Breast epithelium (tissue), 4 donors: ENCODE measurements around the gene SLC36A4. TPM values are rescaled to one million over a fixed set of nuclear protein-coding genes. Genes with fewer than 3 reads are reported as not detected.
A peak's percentile ranks its signal among the peaks of the same experiment; 100 is the strongest.

Experiments
- DNase-seq, 2 donors: peaks; one replicate each; pipeline ENCODE4 v3.0.0-alpha.2; 2019; ENCODE audit warnings: low spot score in 2 of 2
- H3K27ac ChIP-seq, 2 donors: fragments of 200-600 bp; sonication (generic) in 1 of 2; one replicate each; pipeline ENCODE4 v1.5.1; 2016 to 2019; ENCODE audit warnings: mild to moderate bottlenecking in 1 of 2
- H3K27me3 ChIP-seq, 2 donors: fragments of 200-600 bp; sonication (generic) in 1 of 2; one replicate each; pipeline versions ENCODE4 v1.5.1 to v1.6.0; 2017 to 2019; ENCODE audit warnings: control low read depth in 1 of 2, mild to moderate bottlenecking in 1 of 2
- H3K36me3 ChIP-seq: fragments of 200-600 bp; one replicate; pipeline ENCODE4 v1.5.1; 2019
- H3K4me1 ChIP-seq, 2 donors: fragments of 200-600 bp; sonication (generic); one replicate each; pipeline ENCODE4 v1.5.1; 2016 to 2019; ENCODE audit warnings: control low read depth in 1 of 2
- H3K4me3 ChIP-seq, 3 donors: fragments of 200-600 bp; sonication (generic); 1 replicate in 2 of 3; 2 replicates in 1 of 3; pipeline ENCODE4 v1.5.1; 2016 to 2019; ENCODE audit warnings: mild to moderate bottlenecking in 3 of 3, moderate library complexity in 2 of 3
- H3K9me3 ChIP-seq, 2 donors: fragments of 200-600 bp; sonication (generic) in 1 of 2; one replicate each; pipeline ENCODE4 v1.5.1; 2016 to 2019; ENCODE audit warnings: control low read depth in 1 of 2
- CTCF ChIP-seq, 3 donors: fragments of 450-650 bp; IDR thresholded peaks; one replicate each; pipeline ENCODE4 v1.5.1; 2016 to 2017; ENCODE audit warnings: antibody characterized with exemption in 3 of 3, mild to moderate bottlenecking in 3 of 3, moderate library complexity in 3 of 3
- POLR2A ChIP-seq: fragments of 450-650 bp; IDR thresholded peaks from one replicate; pipeline ENCODE4 v1.6.1; 2016; ENCODE audit warnings: antibody characterized with exemption, mild to moderate bottlenecking, moderate library complexity
- POLR2AphosphoS5 ChIP-seq, 3 donors: sonication (generic); formaldehyde crosslinking; IDR thresholded peaks; one replicate each; pipeline ENCODE4 v1.6.1; 2017; ENCODE audit warnings: antibody characterized with exemption in 3 of 3
- intact Hi-C: fragments of 100-400 bp; cut with DNase I; formaldehyde crosslinking; loops from one replicate; pipeline ENCODE4 v1.15.1; 2023; ENCODE audit warnings: low total_unique reads
- total RNA-seq, 3 donors: library from RNA; depleted of rRNA; stranded (reverse); fragments of >200 nt; gene quantifications; one replicate each; pipeline ENCODE4 v1.1.0, GENCODE V29; 2016

The SLC36A4 gene
- total RNA-seq, 3 donors from 2014 or later = 19.8 to 26.3 (median 21.6) TPM

DNA sequence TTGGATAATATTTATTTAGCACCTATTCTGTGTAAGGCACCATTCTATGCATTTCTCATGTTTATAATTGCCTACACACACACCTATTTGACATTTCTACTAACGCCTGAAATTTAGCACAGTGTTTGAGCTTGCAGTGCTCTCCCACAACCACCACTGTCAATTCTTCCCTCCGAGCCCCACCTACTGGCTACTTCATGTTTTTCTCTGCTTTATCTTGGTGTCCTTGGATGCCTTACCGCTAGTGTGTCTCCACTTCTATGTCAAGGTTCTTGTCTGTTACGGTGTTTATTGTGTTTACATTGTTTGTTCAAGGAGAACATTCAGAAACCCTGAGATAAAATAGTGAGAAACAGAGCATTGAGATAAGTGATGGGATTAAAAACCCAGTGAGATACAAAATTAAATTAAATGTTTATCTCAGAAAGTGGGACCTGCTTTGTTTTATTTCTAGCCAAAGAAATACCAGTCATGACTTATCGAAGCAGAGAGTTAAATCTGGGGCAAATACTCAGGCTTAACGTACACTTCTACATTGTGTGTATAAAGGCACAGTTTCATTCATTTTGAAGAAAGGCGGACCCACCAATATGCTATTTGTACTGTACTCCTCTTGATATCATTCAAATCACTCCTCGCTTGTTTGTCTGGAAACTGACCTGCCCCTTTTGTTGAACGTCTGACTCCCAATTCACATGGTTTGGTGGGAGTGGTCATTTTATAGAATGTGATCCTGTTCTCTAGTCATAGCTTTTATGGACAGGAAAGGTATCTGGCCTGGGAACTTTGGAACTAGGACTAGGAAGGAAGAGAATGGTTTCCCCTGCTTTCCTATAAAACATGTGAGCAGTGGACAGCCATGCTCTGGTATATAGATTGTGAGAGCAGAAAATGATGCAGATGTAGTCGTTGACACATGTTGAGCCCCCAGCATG lies 39.2 kb upstream of the SLC36A4 start:
- Histone ChIP-seq H3K4me1 (no peaks in the 10 kb centered on the region), H3K9me3 (no peaks in the 10 kb centered on the region), H3K27ac (no peak overlapping the region), H3K4me3 (no peak overlapping the region), H3K27me3 (no peaks in the 10 kb centered on the region), H3K36me3 (no peaks in the 10 kb centered on the region)
- TF ChIP-seq CTCF (IDR thresholded peaks at IDR 0.05) (peak in 1 of 3 donors; percentile 36), POLR2A (no peak), POLR2AphosphoS5 (IDR thresholded peaks at IDR 0.05) (no peak)
- DNase-seq = no peak
- intact Hi-C loops = loop anchor here (10.0 kb wide), 1 partner anchor 418 kb away; no protein-coding TSS in a partner anchor

DNA sequence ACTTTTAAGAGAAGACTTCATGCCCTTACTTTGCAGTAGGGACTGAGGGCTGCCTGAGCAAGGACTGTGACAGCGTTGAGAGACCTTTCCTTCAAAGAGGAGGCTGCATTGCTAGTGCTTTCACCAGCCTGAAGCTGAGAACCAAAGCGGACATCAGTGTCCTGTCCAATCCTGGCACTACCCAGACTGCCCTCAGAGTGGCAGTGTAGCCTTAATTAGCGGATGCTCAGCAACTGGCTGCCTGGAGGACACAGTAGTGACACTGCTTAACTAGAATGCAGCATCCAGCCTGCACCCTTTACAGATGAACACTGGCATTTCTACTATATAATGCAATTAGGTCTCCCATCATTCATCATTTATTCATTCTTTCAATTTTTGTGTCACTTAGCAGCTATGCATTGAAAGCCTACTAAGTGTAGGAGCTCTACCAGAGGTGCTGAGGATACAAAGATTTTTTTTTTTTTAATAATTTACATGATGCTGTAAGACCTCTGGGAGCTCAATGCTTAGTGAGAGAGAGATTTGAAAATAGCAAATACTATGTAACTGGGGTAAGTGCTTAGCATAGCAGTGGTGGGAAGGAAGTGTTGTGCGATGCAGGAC lies 36.9 kb upstream of the SLC36A4 start:
- Histone ChIP-seq H3K27me3 (no peaks in the 10 kb centered on the region), H3K4me1 (no peaks in the 10 kb centered on the region), H3K36me3 (no peaks in the 10 kb centered on the region), H3K9me3 (no peaks in the 10 kb centered on the region), H3K27ac (no peak overlapping the region), H3K4me3 (no peak overlapping the region)
- DNase-seq = peak; percentile 74 to 75
- intact Hi-C loops = loop anchor here (10.0 kb wide), 1 partner anchor 420 kb away; no protein-coding TSS in a partner anchor
- TF ChIP-seq CTCF (IDR thresholded peaks at IDR 0.05) = peak; percentile 76 to 93 (median 90)
- no peak for TF ChIP-seq POLR2A

- H3K36me3 ChIP-seq = no peaks in the 10 kb centered on the region
- TF ChIP-seq POLR2A (no peak), POLR2AphosphoS5 (IDR thresholded peaks at IDR 0.05) (no peak), CTCF (IDR thresholded peaks at IDR 0.05) (no peak)
- intact Hi-C loops = loop anchor here (2.0 to 10.0 kb wide), 2 partner anchors 73 to 425 kb away; no protein-coding TSS in a partner anchor
These were observed 32.1 kb upstream of the SLC36A4 start for GRCh38 chr11:93229876-93230275.

DNA sequence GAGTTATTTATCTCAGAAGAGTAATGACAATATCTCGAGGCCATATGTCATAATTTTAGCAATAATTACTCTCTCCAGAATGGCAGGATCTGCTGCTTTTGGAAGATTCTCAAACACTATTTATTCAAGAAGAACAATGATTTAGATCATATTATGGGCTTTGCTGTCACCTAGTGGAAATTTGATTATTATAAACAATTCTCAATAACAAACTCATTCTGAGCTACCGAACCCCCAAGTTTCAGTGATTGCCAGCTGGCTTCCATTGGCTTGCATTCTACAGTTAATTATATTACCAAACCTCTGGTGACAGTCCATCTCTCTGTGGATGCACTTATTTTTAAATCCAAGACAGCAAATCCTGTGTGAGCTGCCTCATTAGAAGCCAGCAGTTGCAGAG lies 27.9 kb upstream of the SLC36A4 start:
- DNase-seq = no peak
- TF ChIP-seq POLR2A (no peak), POLR2AphosphoS5 (IDR thresholded peaks at IDR 0.05) (no peak), CTCF (IDR thresholded peaks at IDR 0.05) (peak in 1 of 3 donors; percentile 33)
- Histone ChIP-seq H3K4me3 (no peak overlapping the region), H3K9me3 (no peaks in the 10 kb centered on the region), H3K4me1 (no peaks in the 10 kb centered on the region), H3K27me3 (no peaks in the 10 kb centered on the region), H3K27ac (no peak overlapping the region), H3K36me3 (no peaks in the 10 kb centered on the region)
- intact Hi-C loops = no loop called here

More at GRCh38 chr11:93229876-93230275, 32.1 kb upstream of the SLC36A4 start:
- no peak overlapping the region for H3K4me3 ChIP-seq
- H3K27me3 ChIP-seq = no peaks in the 10 kb centered on the region
- H3K9me3 ChIP-seq = no peaks in the 10 kb centered on the region
- no peaks in the 10 kb centered on the region for H3K4me1 ChIP-seq
- no peak overlapping the region for H3K27ac ChIP-seq
- DNase-seq = no peak

DNA sequence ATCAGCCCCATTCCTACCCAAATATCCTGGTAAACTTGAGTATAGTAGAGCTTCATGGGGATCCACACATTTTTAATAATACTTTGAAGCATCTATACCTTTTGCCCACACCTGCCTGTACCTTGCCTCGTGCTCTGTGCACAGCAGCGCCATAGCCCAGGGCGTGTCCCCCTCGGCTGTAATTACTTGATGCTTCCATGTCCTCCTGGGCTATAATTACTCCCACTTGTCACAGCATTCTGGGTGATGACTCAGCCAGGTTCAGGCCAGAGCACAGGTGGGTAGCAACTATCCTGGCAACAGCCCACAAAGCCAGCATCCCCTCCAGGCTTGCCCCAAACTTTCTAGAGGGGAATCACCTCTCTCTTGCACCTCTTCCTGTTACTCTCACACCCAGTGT lies 23.7 kb upstream of the SLC36A4 start:
- Histone ChIP-seq H3K27ac (no peak overlapping the region), H3K4me3 (no peak overlapping the region), H3K4me1 (no peaks in the 10 kb centered on the region), H3K9me3 (no peaks in the 10 kb centered on the region), H3K36me3 (no peaks in the 10 kb centered on the region), H3K27me3 (no peaks in the 10 kb centered on the region)
- DNase-seq = no peak
- TF ChIP-seq CTCF (IDR thresholded peaks at IDR 0.05) (no peak), POLR2A (no peak), POLR2AphosphoS5 (IDR thresholded peaks at IDR 0.05) (no peak)
- intact Hi-C loops = no loop called here
